Hematopoietic multipotent progenitor cell treated with erythropoietin and hydrocortisone succinate and interleukin-3 and kit ligand, for 4 days (in vitro differentiated cells): ENCODE results near the gene SLCO3A1.
"Not testable (repeated sequence)": the region's sequence is repeated elsewhere in the genome, so short reads cannot be mapped to it uniquely, and the experiment has no call there.

ENCODE experiments used
- DNase-seq: peaks from one replicate; pipeline ENCODE4 v3.0.0-alpha.2; 2015

The SLCO3A1 gene

DNA sequence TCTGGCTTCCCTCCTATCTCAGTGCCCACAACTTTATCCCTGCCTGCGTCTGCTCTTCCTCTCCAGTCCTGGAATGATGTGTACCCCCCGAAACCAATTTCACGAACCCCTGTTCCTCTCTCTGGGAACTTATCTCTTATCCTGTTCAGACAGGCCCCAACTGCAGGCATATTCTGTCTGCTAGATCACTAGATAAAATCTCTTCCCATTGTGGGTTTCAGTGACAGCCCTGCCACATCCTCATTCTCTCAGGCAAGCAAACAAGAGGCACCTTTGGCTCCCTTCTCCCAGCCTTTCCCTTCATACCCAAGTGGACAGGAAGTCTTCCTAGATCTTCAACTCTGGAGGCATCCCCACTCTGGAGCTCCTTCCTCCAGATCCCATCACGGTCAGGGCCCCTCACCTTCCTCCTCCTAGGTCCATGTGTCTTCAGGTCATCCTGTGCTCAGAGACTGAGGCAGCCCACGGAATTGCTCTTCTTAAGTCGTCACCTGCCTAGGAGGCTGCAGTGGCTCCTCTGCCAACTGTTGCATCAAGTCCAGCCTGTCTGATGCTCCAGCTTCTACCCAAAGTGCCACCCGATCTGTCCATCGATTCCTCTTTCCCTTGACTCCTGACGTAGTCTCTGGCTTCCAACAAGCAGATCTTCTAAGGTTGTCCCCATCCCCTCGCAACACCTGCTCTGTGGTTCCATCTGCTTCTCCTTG, 190.8 kb downstream of the SLCO3A1 start:
- DNase-seq: peak; percentile 53

DNA sequence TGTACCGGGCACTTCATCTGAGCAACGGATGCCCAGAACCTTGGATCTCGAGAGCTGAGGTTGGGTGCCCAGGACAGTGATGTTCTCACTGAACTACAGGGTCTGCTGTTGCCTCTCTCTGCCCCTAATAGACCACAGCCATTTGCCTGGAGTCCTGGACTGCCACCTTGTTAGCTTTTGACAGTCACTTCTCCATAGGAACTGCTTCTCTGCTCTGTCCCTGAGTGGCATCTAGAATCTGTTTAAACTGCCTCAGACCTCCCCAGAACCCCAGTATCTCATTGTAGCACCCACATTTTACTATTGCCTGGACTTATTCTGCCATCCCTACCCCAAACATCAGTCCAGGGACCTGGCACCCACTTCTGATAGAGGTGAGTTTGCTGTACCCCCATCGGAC, 194.4 kb downstream of the SLCO3A1 start:
- no peak for DNase-seq

DNA sequence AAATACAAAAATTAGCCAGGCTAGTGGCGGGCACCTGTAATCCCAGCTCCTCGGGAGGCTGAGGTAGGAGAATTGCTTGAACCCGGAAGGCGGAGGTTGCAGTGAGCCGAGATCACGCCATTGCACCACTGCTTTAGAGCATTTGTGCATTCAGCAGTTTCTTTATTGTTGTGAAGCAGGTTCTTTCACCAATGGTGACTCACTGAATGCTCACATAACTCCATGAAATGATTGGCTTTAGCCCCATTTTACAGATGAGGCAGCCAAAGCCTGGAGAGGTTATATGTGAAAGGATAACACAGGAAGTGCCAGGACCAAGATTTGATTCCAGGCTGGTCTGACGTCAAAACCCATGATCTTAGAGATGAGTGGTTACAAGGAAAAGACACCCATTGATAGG, 195.2 kb downstream of the SLCO3A1 start:
- no peak for DNase-seq

GRCh38 chr15:92049290-92049989, 195.9 kb downstream of the SLCO3A1 start:
- DNase-seq: no peak

- DNase-seq: peak; percentile 35
Measured at GRCh38 chr15:92050220-92050898, 196.9 kb downstream of the SLCO3A1 start.

- no peak for DNase-seq
Measured at GRCh38 chr15:92051716-92052115, 198.2 kb downstream of the SLCO3A1 start.

GRCh38 chr15:92053753-92054316, 200.3 kb downstream of the SLCO3A1 start:
- DNase-seq: peak; percentile 28

DNA sequence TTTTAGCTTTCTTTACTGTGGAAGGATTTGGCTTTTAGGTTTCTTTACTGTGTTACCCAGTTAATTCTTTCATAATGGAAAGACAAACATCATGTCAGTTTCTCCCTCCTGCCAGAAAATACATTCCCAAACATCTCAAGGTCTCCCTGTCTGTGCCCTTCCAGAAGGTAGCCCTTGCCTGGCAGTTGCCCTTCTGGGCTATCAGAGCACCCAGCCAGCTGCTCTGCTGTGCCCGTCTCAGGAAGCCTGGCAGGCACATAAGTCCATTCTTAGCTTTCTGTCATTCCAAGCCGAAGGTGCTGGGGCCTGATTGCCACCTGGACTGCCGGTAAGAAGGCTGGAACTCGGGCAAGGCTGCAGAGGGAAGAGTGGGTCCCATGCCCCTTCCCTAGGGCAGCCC, 203.4 kb downstream of the SLCO3A1 start:
- no peak for DNase-seq

DNA sequence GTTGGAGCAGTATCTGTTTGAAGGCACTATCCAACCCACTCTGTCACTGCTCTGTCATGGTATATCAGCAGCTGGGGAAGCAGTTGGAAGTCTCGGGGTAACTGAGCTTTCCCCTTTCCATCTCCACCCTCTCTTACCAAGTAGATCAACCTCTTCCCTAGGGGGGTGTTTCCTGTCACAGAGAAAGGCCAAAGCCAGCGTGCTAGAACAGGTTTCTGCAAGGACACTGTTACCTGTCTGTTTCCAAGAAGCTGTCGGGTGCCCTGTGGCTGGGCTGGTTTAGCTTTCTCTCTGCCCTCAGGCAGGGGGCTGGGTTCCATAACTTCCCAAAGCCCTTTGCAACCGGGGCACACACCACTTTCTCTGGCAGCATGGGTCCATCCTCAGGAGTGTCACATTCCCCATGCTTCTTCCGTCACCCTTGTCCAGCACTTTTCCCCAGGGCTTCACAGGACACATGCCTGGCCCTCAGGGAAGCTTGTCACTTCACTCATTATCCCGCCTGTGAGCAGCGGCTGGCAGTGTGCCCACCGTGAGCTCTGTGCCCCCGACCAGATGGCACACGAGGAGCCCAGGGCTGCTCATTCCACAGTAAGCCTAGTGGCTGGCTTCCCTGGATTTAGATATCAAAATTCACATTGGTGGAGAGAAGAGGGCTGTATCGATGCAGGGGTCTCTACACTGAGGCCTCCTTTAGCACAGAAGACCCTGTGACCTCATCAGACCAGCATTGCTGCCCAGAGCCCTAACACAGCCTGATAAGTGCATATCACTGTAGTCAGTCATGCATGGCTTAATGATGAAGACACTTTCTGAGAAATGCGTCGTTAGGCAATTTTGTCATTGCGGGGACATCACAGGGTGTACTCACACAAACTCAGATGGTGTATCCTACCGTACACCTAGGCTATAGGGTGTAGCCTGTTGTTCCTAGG, 205.8 kb downstream of the SLCO3A1 start:
- no peak for DNase-seq

GRCh38 chr15:92059971-92060311, 206.4 kb downstream of the SLCO3A1 start:
- not testable (repeated sequence) for DNase-seq

- no peak for DNase-seq
Measured at GRCh38 chr15:92061511-92062195, 208.1 kb downstream of the SLCO3A1 start.

- DNase-seq: no peak
Measured at GRCh38 chr15:92062505-92062904, 209.0 kb downstream of the SLCO3A1 start.

GRCh38 chr15:92068121-92068520, 214.6 kb downstream of the SLCO3A1 start:
- peak; percentile 74 for DNase-seq

GRCh38 chr15:92069308-92070250, 216.1 kb downstream of the SLCO3A1 start:
- DNase-seq: peak; percentile 79

- DNase-seq: not testable (repeated sequence)
Measured at GRCh38 chr15:92070251-92070650, 216.7 kb downstream of the SLCO3A1 start.

- peak; percentile 47 for DNase-seq
Measured at GRCh38 chr15:92071045-92071634, 217.6 kb downstream of the SLCO3A1 start.

DNA sequence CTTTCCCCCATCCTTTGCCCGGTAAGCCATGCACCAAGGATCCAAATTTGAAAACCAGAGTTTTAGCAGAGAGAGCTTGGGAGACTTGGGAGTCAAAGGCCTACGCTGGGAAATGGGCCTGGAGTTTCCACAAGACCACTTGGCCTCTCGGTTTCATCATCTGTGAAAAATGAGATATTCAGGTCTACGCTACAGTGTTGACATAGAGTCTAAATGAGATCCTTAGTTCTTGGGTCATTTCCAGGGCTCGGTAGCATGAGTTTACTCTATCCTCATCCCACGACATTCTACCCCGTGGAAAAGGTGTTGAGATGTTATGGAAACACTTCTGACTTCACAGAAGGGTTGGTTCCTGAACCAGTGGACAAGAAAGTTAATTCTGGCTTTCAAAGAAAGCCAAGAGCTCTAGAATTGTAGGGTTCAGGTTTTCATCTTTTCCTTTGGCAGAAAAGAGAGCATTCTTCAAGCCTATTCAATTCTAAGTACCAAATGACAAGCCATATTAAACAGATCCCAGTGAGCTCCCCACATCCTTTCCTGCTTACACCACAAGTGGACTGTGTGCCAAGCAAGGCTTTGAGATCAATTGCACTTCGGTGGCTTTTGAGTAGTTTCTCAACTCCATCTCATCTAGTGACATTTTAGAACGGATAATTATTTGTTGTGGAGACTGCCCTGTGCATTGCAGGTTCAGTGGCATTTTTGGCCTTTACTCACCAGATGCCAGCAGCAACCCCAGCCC, 219.7 kb downstream of the SLCO3A1 start:
- peak; percentile 36 for DNase-seq

GRCh38 chr15:92074101-92074500, 220.6 kb downstream of the SLCO3A1 start:
- DNase-seq: peak; percentile 36

GRCh38 chr15:92074646-92075045, 221.1 kb downstream of the SLCO3A1 start:
- peak; percentile 65 for DNase-seq

GRCh38 chr15:92075764-92076163, 222.3 kb downstream of the SLCO3A1 start:
- DNase-seq: peak; percentile 59
